Neural crest cell (in vitro differentiated cells): ENCODE data around the gene FBF1. TPM values are rescaled to one million over a fixed set of nuclear protein-coding genes. Genes with fewer than 3 reads are reported as not detected.
"Not testable (repeated sequence)": the region's sequence is repeated elsewhere in the genome, so short reads cannot be mapped to it uniquely, and the experiment has no call there.

Experiments used
- DNase-seq: peaks from one replicate; pipeline ENCODE4 v3.0.0; 2021; ENCODE audit warnings: low read depth, mixed read lengths, low spot score
- H3K27ac Mint-ChIP-seq: one replicate; pipeline ENCODE4 v1.8.0; 2021; ENCODE audit warnings: mild to moderate bottlenecking, mixed read lengths; ENCODE audit not compliant: unreplicated experiment
- H3K27me3 Mint-ChIP-seq: 2 replicates; pipeline ENCODE4 v1.8.0; 2021; ENCODE audit warnings: low read depth, mild to moderate bottlenecking, mixed read lengths
- H3K36me3 Mint-ChIP-seq: 2 replicates; pipeline ENCODE4 v1.8.0; 2021; ENCODE audit warnings: low read depth, mild to moderate bottlenecking, mixed read lengths
- H3K4me1 Mint-ChIP-seq: 2 replicates; pipeline ENCODE4 v1.8.0; 2021; ENCODE audit warnings: mixed read lengths
- H3K4me3 Mint-ChIP-seq: one replicate; pipeline ENCODE4 v1.8.0; 2021; ENCODE audit warnings: mild to moderate bottlenecking, mixed read lengths
- H3K9me3 Mint-ChIP-seq: 2 replicates; pipeline ENCODE4 v1.8.0; 2021; ENCODE audit warnings: mixed read lengths
- CTCF ChIP-seq: fragments of 200-600 bp; sonication (generic); conservative IDR thresholded peaks from 2 replicates; pipeline ENCODE4 v1.5.0; 2021; ENCODE audit warnings: antibody characterized with exemption, mild to moderate bottlenecking
- total RNA-seq: library from RNA; stranded (reverse); gene quantifications from 2 replicates; pipeline ENCODE4 v1.2.1, GENCODE V29; 2021

Gene FBF1
- total RNA-seq, 1 donor from 2014 or later: 25.9 TPM

GRCh38 chr17:75891022-75891604, 49.7 kb downstream of the FBF1 start:
- no peak overlapping the region for H3K27ac Mint-ChIP-seq
- TF ChIP-seq CTCF: no peak
- peaks cover 21% of the 10 kb centered on the region for H3K4me1 Mint-ChIP-seq
- peaks cover 4% of the 10 kb centered on the region for H3K36me3 Mint-ChIP-seq
- H3K4me3 Mint-ChIP-seq: peak overlapping the region; percentile 12
- no peak for DNase-seq
- no peaks in the 10 kb centered on the region for H3K9me3 Mint-ChIP-seq
- H3K27me3 Mint-ChIP-seq: peaks cover 6% of the 10 kb centered on the region

- DNase-seq: no peak
- H3K27ac Mint-ChIP-seq: no peak overlapping the region
- no peak overlapping the region for H3K4me3 Mint-ChIP-seq
- H3K9me3 Mint-ChIP-seq: no peaks in the 10 kb centered on the region
- peaks cover 5% of the 10 kb centered on the region for H3K27me3 Mint-ChIP-seq
- TF ChIP-seq CTCF: no peak
- peaks cover 9% of the 10 kb centered on the region for H3K4me1 Mint-ChIP-seq
- no peaks in the 10 kb centered on the region for H3K36me3 Mint-ChIP-seq
Observed at GRCh38 chr17:75889454-75889853, 51.4 kb downstream of the FBF1 start.

GRCh38 chr17:75888484-75888883, 52.4 kb downstream of the FBF1 start:
- DNase-seq: no peak

GRCh38 chr17:75885860-75886259, 55.0 kb downstream of the FBF1 start:
- H3K27me3 Mint-ChIP-seq: peaks cover 24% of the 10 kb centered on the region
- not testable (repeated sequence) for DNase-seq, H3K4me1 Mint-ChIP-seq, H3K9me3 Mint-ChIP-seq, H3K36me3 Mint-ChIP-seq, H3K27ac Mint-ChIP-seq, H3K4me3 Mint-ChIP-seq

More at GRCh38 chr17:75888484-75888883, 52.4 kb downstream of the FBF1 start:
- H3K4me1 Mint-ChIP-seq: no peaks in the 10 kb centered on the region
- TF ChIP-seq CTCF: no peak
- H3K27ac Mint-ChIP-seq: no peak overlapping the region
- no peak overlapping the region for H3K4me3 Mint-ChIP-seq
- no peaks in the 10 kb centered on the region for H3K9me3 Mint-ChIP-seq
- H3K27me3 Mint-ChIP-seq: peaks cover 5% of the 10 kb centered on the region
- H3K36me3 Mint-ChIP-seq: no peaks in the 10 kb centered on the region

- no peaks in the 10 kb centered on the region for H3K36me3 Mint-ChIP-seq
- DNase-seq: no peak
- TF ChIP-seq CTCF: no peak
Observed at GRCh38 chr17:75885431-75885830, 55.4 kb downstream of the FBF1 start.

GRCh38 chr17:75881678-75882454, 59.0 kb downstream of the FBF1 start:
- TF ChIP-seq CTCF: no peak
- no peak for DNase-seq
- Mint-ChIP-seq H3K4me3 (no peak overlapping the region), H3K27me3 (peaks cover 58% of the 10 kb centered on the region), H3K36me3 (no peaks in the 10 kb centered on the region), H3K4me1 (peaks cover 5% of the 10 kb centered on the region), H3K9me3 (no peaks in the 10 kb centered on the region), H3K27ac (no peak overlapping the region)

More at GRCh38 chr17:75885431-75885830, 55.4 kb downstream of the FBF1 start:
- Mint-ChIP-seq H3K27me3 (peaks cover 29% of the 10 kb centered on the region), H3K4me3 (no peak overlapping the region), H3K9me3 (no peaks in the 10 kb centered on the region), H3K27ac (no peak overlapping the region), H3K4me1 (no peaks in the 10 kb centered on the region)
